ENCODE measurements around the gene RBBP4. TPM values are rescaled to one million over a fixed set of nuclear protein-coding genes. Genes with fewer than 3 reads are reported as not detected.

Gene RBBP4
- total and polyA plus RNA-seq, 2 of the 13 experiments (the other 11 are each of a cell fraction or from before 2014, with no cell fraction given) = 64.4 to 166 TPM

GRCh38 chr1:32701951-32702598 is 51.1 kb downstream of the RBBP4 start (continued):
- TF ChIP-seq ZNF407 (CRISPR knock-in tag; IDR thresholded peaks at IDR 0.05; ENCODE audit: not compliant biosample characterization) (no peak), SMAD9 (CRISPR knock-in tag; IDR thresholded peaks at IDR 0.05) (no peak), AHDC1 (CRISPR knock-in tag; IDR thresholded peaks at IDR 0.05; ENCODE audit: borderline replicate concordance) (no peak), POLR2G (IDR thresholded peaks at IDR 0.05; ENCODE audit: low read depth, low read length) (no peak), ZNF24 (IDR thresholded peaks at IDR 0.05) (no peak), ZNF775 (CRISPR knock-in tag; IDR thresholded peaks at IDR 0.05; ENCODE audit: borderline replicate concordance) (no peak), SP1 (IDR thresholded peaks at IDR 0.05) (no peak), SP1 (CRISPR knock-in tag; IDR thresholded peaks at IDR 0.05) (no peak), PCBP2 (optimal IDR thresholded peaks at IDR 0.05; ENCODE audit: low read depth, low read length, poor library complexity, severe bottlenecking) (no peak), DMAP1 (CRISPR knock-in tag; IDR thresholded peaks at IDR 0.05) (no peak), ZNF781 (CRISPR knock-in tag; IDR thresholded peaks at IDR 0.05; ENCODE audit: borderline replicate concordance, not compliant biosample characterization) (no peak)
